Activated T-cell treated with anti-CD3 and anti-CD28 coated beads for 48 hours (primary cell): ENCODE data around the gene PAQR6.

Experiments used
- DNase-seq: peaks from one replicate; pipeline ENCODE4 v3.0.0-alpha.2; 2020; ENCODE audit warnings: low read depth

PAQR6 gene

DNA sequence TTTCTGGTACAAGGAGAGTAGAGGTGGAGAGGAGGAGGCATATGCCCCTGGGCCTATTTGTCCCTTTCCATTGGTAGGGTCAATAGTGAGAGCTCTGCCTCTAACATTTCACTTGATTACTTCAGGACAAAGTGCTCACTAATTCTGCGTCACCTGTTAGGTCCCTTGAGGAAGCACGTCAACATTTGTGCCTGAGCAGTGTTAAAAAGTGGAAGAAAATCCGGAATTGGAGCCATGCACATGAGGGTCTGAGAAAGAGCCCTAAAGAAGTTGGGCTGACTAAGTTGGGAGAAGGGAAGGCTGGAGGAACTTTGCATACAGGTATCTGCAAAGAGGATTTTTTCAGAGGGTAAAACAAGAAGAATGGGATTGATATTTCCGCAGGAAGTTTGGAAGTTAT is 52.0 kb downstream of the PAQR6 start:
- DNase-seq, result no peak

DNA sequence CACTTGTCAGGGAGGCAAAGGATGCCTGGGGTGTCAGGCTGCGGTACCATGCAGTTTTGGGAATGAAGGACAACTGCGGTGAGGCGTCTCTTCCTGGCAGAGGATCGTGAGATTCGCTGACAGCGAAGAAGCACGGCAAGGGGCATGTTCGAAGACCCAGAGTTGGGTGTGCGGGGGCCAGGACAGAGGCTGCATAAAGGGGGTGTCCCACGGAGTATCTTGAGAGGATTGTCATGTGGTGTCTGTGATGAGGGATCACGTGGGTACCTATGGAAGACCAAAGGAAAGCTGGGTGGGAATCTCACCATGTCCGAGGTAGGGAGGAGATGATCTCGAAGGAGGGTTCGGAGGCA is 53.6 kb downstream of the PAQR6 start:
- no peak for DNase-seq

DNA sequence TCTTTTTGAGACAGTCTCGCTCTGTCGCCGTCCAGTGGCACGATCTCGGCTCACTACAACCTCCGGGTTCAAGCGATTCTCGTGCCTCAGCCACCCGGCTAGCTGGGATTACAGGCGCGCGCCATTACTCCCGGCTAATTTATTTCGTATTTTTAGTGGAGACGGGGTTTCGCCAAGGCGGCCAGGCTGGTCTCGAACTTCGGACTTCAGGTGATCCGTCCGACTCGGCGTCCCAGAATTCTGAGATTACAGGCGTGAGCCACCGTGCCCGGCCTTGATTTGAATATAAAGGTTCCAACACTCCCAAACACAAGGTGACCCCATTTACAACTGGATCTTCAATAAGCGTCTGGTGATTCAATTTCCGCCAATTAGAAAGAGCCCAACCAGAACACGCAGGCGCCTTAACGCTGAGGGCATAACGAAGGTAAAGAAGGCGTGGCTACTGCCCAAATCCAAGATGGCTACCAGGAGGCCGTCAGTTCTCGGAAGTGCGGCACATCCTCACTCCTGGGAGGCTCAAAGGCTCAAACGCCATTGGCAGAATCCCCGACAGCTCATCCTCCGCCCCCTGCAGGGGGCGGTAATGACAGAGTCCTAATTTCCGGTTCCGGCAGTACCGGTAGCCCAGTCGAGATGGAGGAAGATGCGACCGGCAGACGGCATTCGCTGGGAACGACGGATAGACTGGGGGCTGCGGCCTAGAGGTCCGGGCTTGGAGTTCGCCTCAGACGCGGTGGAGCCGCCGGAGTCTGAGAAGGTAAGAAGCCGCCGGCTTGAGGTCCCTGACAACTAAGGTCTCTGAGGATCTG is 54.2 kb downstream of the PAQR6 start, which contains the start of gene SLC25A44:
TSS of gene SLC25A44 (plus strand) at position 617 of the 812 bp plus-strand sequence. CDS start 5,744 bp downstream, outside the sequence.
- peak; percentile 96 for DNase-seq
